ENCODE data around the gene SEH1L. TPM values are rescaled to one million over a fixed set of nuclear protein-coding genes. Genes with fewer than 3 reads are reported as not detected.

Gene SEH1L
- total RNA-seq, 2 donors from 2014 or later: 7.9 to 23.9 TPM

DNA sequence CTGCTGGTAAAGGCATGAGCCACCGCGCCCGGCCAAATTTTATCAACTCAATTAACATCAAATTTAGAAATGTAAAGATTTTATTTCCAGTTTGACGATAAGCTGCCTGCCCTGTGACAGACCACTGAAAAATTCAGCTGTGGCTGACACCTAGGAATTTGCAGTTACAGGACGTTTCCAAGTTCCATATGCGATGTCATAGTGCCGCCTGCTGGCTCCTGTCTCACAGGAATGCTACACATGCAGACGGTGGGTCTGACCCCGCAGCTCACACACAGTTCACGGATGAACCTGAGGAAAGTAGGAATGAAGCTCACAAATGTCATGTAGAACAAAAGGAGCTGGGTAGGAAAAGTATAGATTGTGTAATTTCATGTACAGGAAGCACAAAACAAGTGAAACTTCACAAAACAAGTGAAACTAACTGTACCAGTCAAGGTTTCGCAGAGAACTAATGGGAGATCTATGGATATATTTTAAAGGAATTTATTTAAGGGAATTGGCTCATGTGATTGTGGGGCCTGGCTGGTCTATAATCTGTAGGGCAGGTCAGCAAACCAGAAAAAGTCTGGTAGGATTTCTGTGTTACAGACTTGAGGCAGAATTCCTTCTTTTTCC is 13.2 kb upstream of the SEH1L start:
- Histone ChIP-seq H3K4me1 (no peaks in the 10 kb centered on the region), H3K36me3 (replicated peaks in 1 of 2; ENCODE audit: insufficient read depth in 1 of 2, low read depth in 2 of 2) (no peaks in the 10 kb centered on the region), H3K27me3 (no peaks in the 10 kb centered on the region), H3K9me3 (no peaks in the 10 kb centered on the region), H3K27ac (no peak overlapping the region), H3K4me3 (no peak overlapping the region)
- ATAC-seq (peak; percentile 95), DNase-seq (peak; percentile 80 to 88 (median 86))
- intact Hi-C loops (cut with DNase I): loop anchor here (5.0 kb wide), 2 partner anchors 47 to 207 kb away; no protein-coding TSS in a partner anchor
- TF ChIP-seq POLR2A (IDR thresholded peaks at IDR 0.05): no peak
- TF ChIP-seq, protein P1, sequence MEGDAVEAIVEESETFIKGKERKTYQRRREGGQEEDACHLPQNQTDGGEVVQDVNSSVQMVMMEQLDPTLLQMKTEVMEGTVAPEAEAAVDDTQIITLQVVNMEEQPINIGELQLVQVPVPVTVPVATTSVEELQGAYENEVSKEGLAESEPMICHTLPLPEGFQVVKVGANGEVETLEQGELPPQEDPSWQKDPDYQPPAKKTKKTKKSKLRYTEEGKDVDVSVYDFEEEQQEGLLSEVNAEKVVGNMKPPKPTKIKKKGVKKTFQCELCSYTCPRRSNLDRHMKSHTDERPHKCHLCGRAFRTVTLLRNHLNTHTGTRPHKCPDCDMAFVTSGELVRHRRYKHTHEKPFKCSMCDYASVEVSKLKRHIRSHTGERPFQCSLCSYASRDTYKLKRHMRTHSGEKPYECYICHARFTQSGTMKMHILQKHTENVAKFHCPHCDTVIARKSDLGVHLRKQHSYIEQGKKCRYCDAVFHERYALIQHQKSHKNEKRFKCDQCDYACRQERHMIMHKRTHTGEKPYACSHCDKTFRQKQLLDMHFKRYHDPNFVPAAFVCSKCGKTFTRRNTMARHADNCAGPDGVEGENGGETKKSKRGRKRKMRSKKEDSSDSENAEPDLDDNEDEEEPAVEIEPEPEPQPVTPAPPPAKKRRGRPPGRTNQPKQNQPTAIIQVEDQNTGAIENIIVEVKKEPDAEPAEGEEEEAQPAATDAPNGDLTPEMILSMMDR (IDR thresholded peaks at IDR 0.05): peak; percentile 59 to 90 (median 89)
- 11 to 13% methylated on average over 11 of the region's 11 CpGs for WGBS, 2 donors

GRCh38 chr18:12939162-12939561 is 8.6 kb upstream of the SEH1L start:
- H3K4me1 ChIP-seq: peaks cover 1% of the 10 kb centered on the region
- TF ChIP-seq, protein P1 (IDR thresholded peaks at IDR 0.05): no peak
- TF ChIP-seq POLR2A (IDR thresholded peaks at IDR 0.05): no peak
- ATAC-seq (no peak), DNase-seq (no peak)
- H3K27me3 ChIP-seq: no peaks in the 10 kb centered on the region
- no peak overlapping the region for H3K27ac ChIP-seq
- H3K36me3 ChIP-seq (replicated peaks in 1 of 2; ENCODE audit: insufficient read depth in 1 of 2, low read depth in 2 of 2): no peaks in the 10 kb centered on the region
- intact Hi-C loops (cut with DNase I): loop anchor here (5.0 kb wide), 1 partner anchor 52 kb away; no protein-coding TSS in a partner anchor
- WGBS, 2 donors: 83 to 90% methylated on average over 2 of the region's 2 CpGs
- no peaks in the 10 kb centered on the region for H3K9me3 ChIP-seq
- H3K4me3 ChIP-seq: no peak overlapping the region

DNA sequence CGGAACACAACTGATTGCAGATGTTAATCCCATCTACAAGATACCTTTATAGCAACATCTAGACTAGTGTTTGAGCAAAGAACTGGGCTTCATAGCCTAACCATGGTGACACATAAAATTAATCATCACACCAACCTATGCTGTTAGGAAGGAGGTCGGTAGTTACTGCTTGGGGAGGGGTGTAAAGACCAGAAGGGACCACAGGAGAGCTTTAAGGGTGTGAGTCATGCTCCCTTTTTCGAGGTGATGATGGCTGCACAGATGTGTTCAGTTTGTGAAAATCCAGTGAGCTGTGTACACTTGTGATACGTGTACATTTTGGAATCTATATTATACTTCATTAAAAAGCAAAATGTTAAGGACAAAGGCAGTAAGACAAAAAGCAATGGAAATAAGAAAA is 4.6 kb upstream of the SEH1L start:
- TF ChIP-seq POLR2A (IDR thresholded peaks at IDR 0.05): no peak
- TF ChIP-seq, protein P1 (IDR thresholded peaks at IDR 0.05): no peak

GRCh38 chr18:12944709-12945108 is 3.1 kb upstream of the SEH1L start:
- WGBS, 2 donors: 12 to 18% methylated on average over 3 to 4 of the region's 4 CpGs
- ATAC-seq (peak; percentile 44), DNase-seq (peak; percentile 91 to 95 (median 94))
- H3K27ac ChIP-seq: peak overlapping the region; percentile 25 to 100 (median 76)
- H3K4me3 ChIP-seq: no peak overlapping the region
- TF ChIP-seq, protein P1 (IDR thresholded peaks at IDR 0.05): peak in 1 of 7 experiments; percentile 10
- TF ChIP-seq POLR2A (IDR thresholded peaks at IDR 0.05): peak in 2 of 3 donors; percentile 46 to 55
- H3K27me3 ChIP-seq: no peaks in the 10 kb centered on the region
- intact Hi-C loops (cut with DNase I): no loop called here
- no peaks in the 10 kb centered on the region for H3K36me3 ChIP-seq (replicated peaks in 1 of 2; ENCODE audit: insufficient read depth in 1 of 2, low read depth in 2 of 2)
- H3K4me1 ChIP-seq: peaks cover 38% of the 10 kb centered on the region
- H3K9me3 ChIP-seq: no peaks in the 10 kb centered on the region

More for the DNA sequence above, 4.6 kb upstream of the SEH1L start:
- DNase-seq (no peak), ATAC-seq (no peak)
- Histone ChIP-seq H3K4me1 (peaks cover 28% of the 10 kb centered on the region), H3K36me3 (replicated peaks in 1 of 2; ENCODE audit: insufficient read depth in 1 of 2, low read depth in 2 of 2) (no peaks in the 10 kb centered on the region), H3K9me3 (no peaks in the 10 kb centered on the region), H3K4me3 (no peak overlapping the region), H3K27ac (no peak overlapping the region), H3K27me3 (no peaks in the 10 kb centered on the region)
- intact Hi-C loops (cut with DNase I): no loop called here
- WGBS, 2 donors: 72 to 73% methylated on average over 4 of the region's 4 CpGs

All from body of pancreas (tissue), 4 donors.